HG02571 (cell line): ENCODE data around the gene KMT2B.
"Not testable (repeated sequence)": the region's sequence is repeated elsewhere in the genome, so short reads cannot be mapped to it uniquely, and the experiment has no call there.

ENCODE experiments used
- ATAC-seq: cut with Tn5 transposase; IDR thresholded peaks from one replicate; pipeline ENCODE4 v1.9.1; 2021; ENCODE audit warnings: mild to moderate bottlenecking, moderate library complexity; ENCODE audit not compliant: unreplicated experiment

The KMT2B gene

GRCh38 chr19:35712567-35713505 is 5.0 kb upstream of the KMT2B start:
- no peak for ATAC-seq

- ATAC-seq, result no peak
Observed at GRCh38 chr19:35713506-35713850, 4.3 kb upstream of the KMT2B start.

GRCh38 chr19:35713904-35714495 is 3.8 kb upstream of the KMT2B start:
- ATAC-seq, result no peak

DNA sequence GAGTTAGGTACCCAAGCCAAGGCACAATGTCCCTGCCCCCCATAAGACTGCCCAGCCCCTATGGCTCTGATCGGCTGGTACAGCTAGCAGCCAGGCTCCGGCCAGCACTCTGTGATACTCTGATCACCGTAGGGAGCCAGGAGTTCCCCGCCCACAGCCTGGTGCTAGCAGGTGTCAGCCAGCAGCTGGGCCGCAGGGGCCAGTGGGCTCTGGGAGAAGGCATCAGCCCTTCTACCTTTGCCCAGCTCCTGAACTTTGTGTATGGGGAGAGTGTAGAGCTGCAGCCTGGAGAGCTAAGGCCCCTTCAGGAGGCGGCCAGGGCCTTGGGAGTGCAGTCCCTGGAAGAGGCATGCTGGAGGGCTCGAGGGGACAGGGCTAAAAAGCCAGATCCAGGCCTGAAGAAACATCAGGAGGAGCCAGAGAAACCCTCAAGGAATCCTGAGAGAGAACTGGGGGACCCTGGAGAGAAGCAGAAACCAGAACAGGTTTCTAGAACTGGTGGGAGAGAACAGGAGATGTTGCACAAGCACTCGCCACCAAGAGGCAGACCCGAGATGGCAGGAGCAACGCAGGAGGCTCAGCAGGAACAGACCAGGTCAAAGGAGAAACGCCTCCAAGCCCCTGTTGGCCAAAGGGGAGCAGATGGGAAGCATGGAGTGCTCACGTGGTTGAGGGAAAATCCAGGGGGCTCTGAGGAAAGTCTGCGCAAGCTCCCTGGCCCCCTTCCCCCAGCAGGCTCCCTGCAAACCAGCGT is 3.0 kb upstream of the KMT2B start:
- ATAC-seq, result no peak

DNA sequence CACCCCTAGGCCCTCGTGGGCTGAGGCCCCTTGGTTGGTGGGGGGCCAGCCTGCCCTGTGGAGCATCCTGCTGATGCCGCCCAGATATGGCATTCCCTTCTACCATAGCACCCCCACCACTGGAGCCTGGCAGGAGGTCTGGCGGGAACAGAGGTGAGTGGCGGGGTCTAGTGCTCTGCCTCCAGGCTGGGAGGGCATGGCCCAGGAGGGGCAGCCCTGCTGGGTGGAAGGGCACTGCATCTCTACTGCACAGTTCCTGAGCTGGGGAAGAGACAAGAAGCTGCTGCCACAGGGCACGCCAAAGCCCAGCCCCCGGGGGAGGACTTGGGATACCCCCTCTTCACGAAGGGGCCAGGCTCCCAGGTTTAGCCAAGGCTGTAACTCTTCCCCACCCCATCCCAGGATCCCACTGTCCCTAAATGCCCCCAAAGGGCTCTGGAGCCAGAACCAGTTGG is 2.4 kb upstream of the KMT2B start:
- no peak for ATAC-seq

DNA sequence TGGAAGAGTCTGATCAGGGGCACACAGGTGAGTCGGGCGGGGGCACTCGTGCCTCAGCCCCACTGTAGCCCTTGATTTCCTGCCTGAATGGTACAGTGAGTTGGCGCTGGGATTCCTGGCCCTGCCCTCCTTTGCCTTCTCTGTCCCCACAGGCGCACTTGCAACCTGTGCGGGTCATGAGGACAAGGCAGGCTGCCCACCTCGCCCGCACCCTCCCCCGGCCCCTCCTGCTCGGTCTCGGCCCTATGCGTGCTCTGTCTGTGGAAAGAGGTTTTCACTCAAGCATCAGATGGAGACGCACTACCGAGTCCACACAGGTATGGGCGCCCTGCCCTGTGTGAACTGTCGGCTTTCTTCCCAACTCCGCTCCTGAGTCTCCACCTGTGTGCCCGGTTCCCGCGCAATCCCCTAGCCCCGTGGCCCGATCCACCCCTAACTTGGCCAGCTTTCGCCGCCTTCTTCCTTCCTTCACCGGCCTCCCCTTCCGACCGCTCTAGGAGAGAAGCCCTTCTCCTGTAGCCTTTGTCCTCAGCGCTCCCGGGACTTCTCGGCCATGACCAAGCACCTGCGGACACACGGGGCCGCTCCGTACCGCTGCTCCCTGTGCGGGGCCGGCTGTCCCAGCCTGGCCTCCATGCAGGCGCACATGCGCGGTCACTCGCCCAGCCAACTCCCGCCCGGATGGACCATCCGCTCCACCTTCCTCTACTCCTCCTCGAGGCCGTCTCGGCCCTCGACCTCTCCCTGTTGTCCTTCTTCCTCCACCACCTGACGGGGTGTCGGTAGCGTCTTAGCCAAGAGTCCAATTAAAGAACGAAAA is 1.6 kb upstream of the KMT2B start:
- ATAC-seq, result no peak

GRCh38 chr19:35716801-35717664 is 770 bp upstream of the KMT2B start:
- ATAC-seq, result peak; percentile 53

GRCh38 chr19:35718345-35719041 is 690 bp downstream of the KMT2B start:
- no peak for ATAC-seq

DNA sequence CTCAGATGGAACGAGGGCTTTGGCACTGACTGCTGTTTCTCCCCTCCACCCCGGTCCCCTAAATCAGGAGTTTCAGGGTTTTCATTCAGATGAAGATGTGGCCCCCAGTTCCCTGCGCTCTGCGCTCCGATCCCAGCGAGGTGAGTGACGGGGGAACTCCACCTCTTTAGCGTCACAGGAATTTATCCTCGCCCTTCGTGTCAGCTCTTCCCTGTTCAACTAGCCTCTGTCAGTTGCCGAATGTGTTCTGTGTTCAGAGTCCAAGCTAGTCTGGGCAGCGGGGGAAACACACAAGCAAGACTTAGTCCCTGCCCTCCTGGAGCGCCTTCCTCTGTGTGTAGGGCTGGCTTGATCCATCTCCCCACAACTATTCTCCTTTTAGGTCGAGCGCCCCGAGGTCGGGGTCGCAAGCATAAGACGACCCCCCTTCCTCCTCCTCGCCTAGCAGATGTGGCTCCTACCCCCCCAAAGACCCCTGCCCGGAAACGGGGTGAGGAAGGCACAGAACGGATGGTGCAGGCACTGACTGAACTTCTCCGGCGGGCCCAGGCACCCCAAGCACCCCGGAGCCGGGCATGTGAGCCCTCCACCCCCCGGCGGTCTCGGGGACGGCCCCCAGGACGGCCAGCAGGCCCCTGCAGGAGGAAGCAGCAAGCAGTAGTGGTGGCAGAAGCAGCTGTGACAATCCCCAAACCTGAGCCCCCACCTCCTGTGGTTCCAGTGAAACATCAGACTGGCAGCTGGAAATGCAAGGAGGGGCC is 1.8 kb downstream of the KMT2B start:
- ATAC-seq, result no peak

DNA sequence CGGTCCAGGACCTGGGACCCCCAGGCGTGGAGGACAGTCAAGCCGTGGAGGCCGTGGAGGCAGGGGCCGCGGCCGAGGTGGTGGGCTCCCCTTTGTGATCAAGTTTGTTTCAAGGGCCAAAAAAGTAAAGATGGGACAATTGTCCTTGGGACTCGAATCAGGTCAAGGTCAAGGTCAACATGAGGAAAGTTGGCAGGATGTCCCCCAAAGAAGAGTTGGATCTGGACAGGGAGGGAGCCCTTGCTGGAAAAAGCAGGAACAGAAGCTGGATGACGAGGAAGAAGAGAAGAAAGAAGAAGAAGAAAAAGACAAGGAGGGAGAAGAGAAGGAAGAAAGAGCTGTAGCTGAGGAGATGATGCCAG is 2.3 kb downstream of the KMT2B start:
- no peak for ATAC-seq

- ATAC-seq, result no peak
Observed at GRCh38 chr19:35720648-35721047, 2.8 kb downstream of the KMT2B start.

DNA sequence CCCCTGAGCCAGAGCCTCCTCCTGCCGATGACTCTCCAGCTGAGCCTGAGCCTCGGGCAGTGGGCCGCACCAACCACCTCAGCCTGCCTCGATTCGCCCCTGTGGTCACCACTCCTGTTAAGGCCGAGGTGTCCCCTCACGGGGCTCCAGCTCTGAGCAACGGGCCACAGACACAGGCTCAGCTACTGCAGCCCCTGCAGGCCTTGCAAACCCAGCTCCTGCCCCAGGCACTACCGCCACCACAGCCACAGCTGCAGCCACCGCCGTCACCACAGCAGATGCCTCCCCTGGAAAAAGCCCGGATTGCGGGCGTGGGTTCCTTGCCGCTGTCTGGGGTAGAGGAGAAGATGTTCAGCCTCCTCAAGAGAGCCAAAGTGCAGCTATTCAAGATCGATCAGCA is 3.6 kb downstream of the KMT2B start:
- no peak for ATAC-seq

DNA sequence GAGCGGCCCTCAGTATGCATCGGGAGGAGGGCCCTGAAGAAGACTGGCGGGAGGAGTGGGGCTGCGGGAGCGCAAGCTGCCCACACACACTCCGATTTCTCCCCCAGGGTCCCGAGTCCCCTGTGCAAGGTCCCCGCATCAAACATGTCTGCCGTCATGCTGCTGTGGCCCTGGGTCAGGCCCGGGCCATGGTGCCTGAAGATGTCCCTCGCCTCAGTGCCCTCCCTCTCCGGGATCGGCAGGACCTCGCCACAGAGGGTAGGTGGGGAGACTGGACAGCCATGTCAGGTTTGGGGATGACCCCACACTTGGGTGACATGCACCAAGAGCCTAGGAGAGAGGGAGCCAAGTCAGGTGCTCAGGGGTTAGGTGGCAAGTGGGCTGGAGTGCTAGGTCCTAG is 4.7 kb downstream of the KMT2B start:
- no peak for ATAC-seq

GRCh38 chr19:35722897-35723296 is 5.1 kb downstream of the KMT2B start:
- ATAC-seq, result no peak

GRCh38 chr19:35723671-35724070 is 5.9 kb downstream of the KMT2B start:
- ATAC-seq, result no peak

DNA sequence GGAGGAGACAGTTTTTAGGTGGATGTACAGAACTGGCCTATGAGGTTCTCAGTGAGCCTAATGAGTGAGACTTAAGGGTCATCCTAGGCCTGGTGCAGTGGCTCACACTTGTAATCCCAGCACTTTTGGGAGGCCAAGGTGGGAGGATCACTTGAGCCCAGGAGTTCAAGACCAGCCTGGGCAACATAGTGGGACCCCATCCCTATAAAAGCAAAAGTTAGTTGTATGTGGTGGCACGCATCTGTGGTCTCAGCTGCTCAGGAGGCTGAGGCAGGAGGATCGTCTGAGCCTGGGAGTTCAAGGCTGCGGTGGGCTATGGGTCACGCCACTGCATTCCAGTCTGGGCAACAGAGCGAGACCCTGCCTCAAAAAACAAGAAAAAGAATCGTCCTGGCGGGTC is 6.3 kb downstream of the KMT2B start:
- not testable (repeated sequence) for ATAC-seq

DNA sequence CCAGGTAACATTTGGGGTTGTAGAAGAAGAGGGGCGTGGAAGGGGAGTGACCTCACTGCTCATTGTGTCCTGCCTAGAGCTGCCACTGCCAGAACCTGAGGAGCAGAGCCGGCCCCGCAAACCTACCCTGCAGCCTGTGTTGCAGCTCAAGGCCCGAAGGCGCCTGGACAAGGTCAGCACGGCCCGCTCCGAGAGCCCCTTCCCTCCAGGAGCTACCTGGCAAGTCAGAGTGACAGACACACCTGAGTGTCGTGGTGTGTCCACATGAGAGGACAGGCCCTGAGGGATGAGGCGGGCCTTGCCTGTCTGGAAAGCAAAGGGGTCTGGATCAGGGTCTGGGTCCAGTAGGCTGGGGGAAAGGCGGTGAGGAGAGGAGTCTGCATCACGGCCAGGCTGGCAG is 6.8 kb downstream of the KMT2B start:
- no peak for ATAC-seq

GRCh38 chr19:35725216-35725861 is 7.5 kb downstream of the KMT2B start:
- ATAC-seq, result no peak
